ENCODE data around the gene SCGN.

DNA sequence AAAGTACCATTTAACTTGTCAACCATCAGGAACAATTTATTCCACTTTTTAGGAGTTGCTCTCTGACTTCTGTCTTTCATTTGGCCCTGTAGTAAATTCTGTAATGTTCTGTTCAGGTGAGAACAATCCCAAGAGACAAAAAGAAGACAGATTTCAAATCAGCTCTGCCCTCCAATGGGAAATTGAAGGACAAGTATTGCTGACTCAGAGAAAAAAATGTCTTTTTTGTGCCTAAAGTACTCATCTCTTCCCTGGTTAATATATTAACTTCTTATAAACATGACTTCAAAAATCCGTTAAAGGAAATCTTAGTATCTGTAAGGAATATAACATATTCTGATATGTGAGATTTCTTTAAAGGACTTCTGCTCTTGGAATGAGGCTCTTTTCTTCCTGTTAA lies 38.6 kb upstream of the SCGN start:
- TF ChIP-seq, protein P1, sequence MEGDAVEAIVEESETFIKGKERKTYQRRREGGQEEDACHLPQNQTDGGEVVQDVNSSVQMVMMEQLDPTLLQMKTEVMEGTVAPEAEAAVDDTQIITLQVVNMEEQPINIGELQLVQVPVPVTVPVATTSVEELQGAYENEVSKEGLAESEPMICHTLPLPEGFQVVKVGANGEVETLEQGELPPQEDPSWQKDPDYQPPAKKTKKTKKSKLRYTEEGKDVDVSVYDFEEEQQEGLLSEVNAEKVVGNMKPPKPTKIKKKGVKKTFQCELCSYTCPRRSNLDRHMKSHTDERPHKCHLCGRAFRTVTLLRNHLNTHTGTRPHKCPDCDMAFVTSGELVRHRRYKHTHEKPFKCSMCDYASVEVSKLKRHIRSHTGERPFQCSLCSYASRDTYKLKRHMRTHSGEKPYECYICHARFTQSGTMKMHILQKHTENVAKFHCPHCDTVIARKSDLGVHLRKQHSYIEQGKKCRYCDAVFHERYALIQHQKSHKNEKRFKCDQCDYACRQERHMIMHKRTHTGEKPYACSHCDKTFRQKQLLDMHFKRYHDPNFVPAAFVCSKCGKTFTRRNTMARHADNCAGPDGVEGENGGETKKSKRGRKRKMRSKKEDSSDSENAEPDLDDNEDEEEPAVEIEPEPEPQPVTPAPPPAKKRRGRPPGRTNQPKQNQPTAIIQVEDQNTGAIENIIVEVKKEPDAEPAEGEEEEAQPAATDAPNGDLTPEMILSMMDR (conservative IDR thresholded peaks at IDR 0.05; ENCODE audit: low read length): no peak
- no peak for TF ChIP-seq EZH2phosphoT487 (IDR thresholded peaks at IDR 0.05; ENCODE audit: borderline replicate concordance)

Data from Loucy (cell line).